ENCODE data around the gene IL36A. TPM values are rescaled to one million over a fixed set of nuclear protein-coding genes. Genes with fewer than 3 reads are reported as not detected.

The IL36A gene
- total RNA-seq, 2 experiments from 2014 or later, result not detected

- ChIA-PET POLR2A (no interaction called here), CTCF (ENCODE audit: unreplicated experiment) (no interaction called here)
- BruUV-seq (replicated peaks), result no TSS peak
Observed at GRCh38 chr2:113050921-113051895, 45.9 kb downstream of the IL36A start.

GRCh38 chr2:113052396-113052917 lies 47.2 kb downstream of the IL36A start, which contains the start of gene IL36B:
Gene IL36B, minus strand, starts transcription at chr2:113052867.
- intact Hi-C loops (cut with micrococcal nuclease; ENCODE audit: unreplicated experiment), result no loop called here
- H4K20me1 ChIP-seq (ENCODE audit: insufficient read depth, low read length), result no peaks in the 10 kb centered on the region
- H3K79me2 ChIP-seq (ENCODE audit: insufficient read depth, low read depth, low read length), result no peaks in the 10 kb centered on the region
- TF ChIP-seq EZH2phosphoT487 (IDR thresholded peaks at IDR 0.05; ENCODE audit: borderline replicate concordance, low read depth, low read length) (no peak), CTCF (conservative IDR thresholded peaks at IDR 0.05; ENCODE audit: low read length) (no peak)
- ChIA-PET POLR2A (no interaction called here), CTCF (ENCODE audit: unreplicated experiment) (no interaction called here)
- DNase-seq (ENCODE audit: low spot score), result no peak
- BruUV-seq (replicated peaks), result no TSS peak
- no peaks in the 10 kb centered on the region for H3K4me1 ChIP-seq (ENCODE audit: insufficient read depth, low read length, poor library complexity, severe bottlenecking)
- H3K9me3 ChIP-seq (ENCODE audit: low read length), result no peaks in the 10 kb centered on the region
- H3K9me2 ChIP-seq (ENCODE audit: insufficient read depth, low read length), result no peaks in the 10 kb centered on the region
- H3K4me3 ChIP-seq (ENCODE audit: low read depth, low read length, poor library complexity, severe bottlenecking), result no peak within 1 kb of the TSS
- H2AFZ ChIP-seq (ENCODE audit: low read length), result no peak within 1 kb of the TSS
- no peak within 1 kb of the TSS for H3K4me2 ChIP-seq (ENCODE audit: low read length)
- H3K36me3 ChIP-seq (ENCODE audit: insufficient read depth, low read length), result no peaks in the 10 kb centered on the region
- H3K27ac ChIP-seq (ENCODE audit: low read depth, low read length, poor library complexity, severe bottlenecking), result no peak within 1 kb of the TSS

More at GRCh38 chr2:113050921-113051895, 45.9 kb downstream of the IL36A start:
- DNase-seq (ENCODE audit: low spot score), result no peak
- H4K20me1 ChIP-seq (ENCODE audit: insufficient read depth, low read length), result no peaks in the 10 kb centered on the region
- H3K4me2 ChIP-seq (ENCODE audit: low read length), result no peak overlapping the region
- TF ChIP-seq EZH2phosphoT487 (IDR thresholded peaks at IDR 0.05; ENCODE audit: borderline replicate concordance, low read depth, low read length) (no peak), CTCF (conservative IDR thresholded peaks at IDR 0.05; ENCODE audit: low read length) (0 out of 2 replicates have a peak, but pooled peaks have one; percentile 23)
- no peaks in the 10 kb centered on the region for H3K36me3 ChIP-seq (ENCODE audit: insufficient read depth, low read length)
- no peak overlapping the region for H3K4me3 ChIP-seq (ENCODE audit: low read depth, low read length, poor library complexity, severe bottlenecking)
- no peak overlapping the region for H3K27ac ChIP-seq (ENCODE audit: low read depth, low read length, poor library complexity, severe bottlenecking)
- H2AFZ ChIP-seq (ENCODE audit: low read length), result no peak overlapping the region
- H3K9me2 ChIP-seq (ENCODE audit: insufficient read depth, low read length), result no peaks in the 10 kb centered on the region
- no peaks in the 10 kb centered on the region for H3K4me1 ChIP-seq (ENCODE audit: insufficient read depth, low read length, poor library complexity, severe bottlenecking)
- no peaks in the 10 kb centered on the region for H3K9me3 ChIP-seq (ENCODE audit: low read length)
- intact Hi-C loops (cut with micrococcal nuclease; ENCODE audit: unreplicated experiment), result no loop called here
- no peaks in the 10 kb centered on the region for H3K79me2 ChIP-seq (ENCODE audit: insufficient read depth, low read depth, low read length)

- Histone ChIP-seq H3K4me1 (ENCODE audit: insufficient read depth, low read length, poor library complexity, severe bottlenecking) (no peaks in the 10 kb centered on the region), H2AFZ (ENCODE audit: low read length) (no peak overlapping the region), H3K9me2 (ENCODE audit: insufficient read depth, low read length) (no peaks in the 10 kb centered on the region), H4K20me1 (ENCODE audit: insufficient read depth, low read length) (no peaks in the 10 kb centered on the region), H3K9me3 (ENCODE audit: low read length) (no peaks in the 10 kb centered on the region), H3K79me2 (ENCODE audit: insufficient read depth, low read depth, low read length) (no peaks in the 10 kb centered on the region), H3K36me3 (ENCODE audit: insufficient read depth, low read length) (no peaks in the 10 kb centered on the region), H3K4me3 (ENCODE audit: low read depth, low read length, poor library complexity, severe bottlenecking) (no peak overlapping the region), H3K27ac (ENCODE audit: low read depth, low read length, poor library complexity, severe bottlenecking) (no peak overlapping the region), H3K4me2 (ENCODE audit: low read length) (no peak overlapping the region)
- POLR2A ChIA-PET, result no interaction called here
- TF ChIP-seq CTCF (conservative IDR thresholded peaks at IDR 0.05; ENCODE audit: low read length) (no peak), EZH2phosphoT487 (IDR thresholded peaks at IDR 0.05; ENCODE audit: borderline replicate concordance, low read depth, low read length) (no peak)
- CTCF ChIA-PET (ENCODE audit: unreplicated experiment), result no interaction called here
- intact Hi-C loops (cut with micrococcal nuclease; ENCODE audit: unreplicated experiment), result no loop called here
- no peak for DNase-seq (ENCODE audit: low spot score)
- no TSS peak for BruUV-seq (replicated peaks)
Observed at GRCh38 chr2:113053666-113054065, 48.4 kb downstream of the IL36A start.
